DOHH2 (cell line): ENCODE measurements around the gene ANKRD40CL.

Experiments
- EZH2phosphoT487 ChIP-seq: fragments of 200-600 bp; sonication (generic); IDR thresholded peaks from 2 replicates; pipeline ENCODE4 v1.6.1; 2017; ENCODE audit warnings: borderline replicate concordance, mild to moderate bottlenecking, antibody characterized with exemption, low read length, moderate library complexity, mixed read lengths
- TF ChIP-seq, protein P1 (sequence below): fragments of 200-600 bp; sonication (generic); IDR thresholded peaks from one replicate; pipeline ENCODE4 v1.5.1; 2014; ENCODE audit warnings: antibody characterized with exemption, mild to moderate bottlenecking, low read depth, low read length; ENCODE audit not compliant: poor library complexity, severe bottlenecking

DNA sequence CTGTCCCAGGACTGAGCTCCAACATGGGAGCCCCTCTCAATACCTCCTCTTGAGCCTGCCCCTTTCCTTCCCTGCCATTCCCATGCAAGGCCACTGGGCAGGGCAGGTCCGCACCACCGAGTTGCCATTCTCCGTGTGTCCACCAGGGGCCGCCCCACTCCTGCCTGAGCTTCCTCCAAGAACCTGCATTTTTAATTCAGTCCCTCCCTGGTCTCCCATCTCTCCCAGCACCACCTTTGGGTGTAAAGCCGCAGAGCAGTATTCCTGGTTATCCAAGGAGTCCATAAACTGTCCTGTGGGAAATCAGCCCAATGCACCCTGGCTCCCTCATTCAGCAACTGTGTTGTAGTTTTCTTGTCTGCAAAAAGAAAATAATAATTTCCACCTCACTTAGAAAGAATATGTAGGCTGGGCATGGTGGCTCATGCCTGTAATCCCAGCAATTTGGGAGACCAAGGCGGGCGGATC, 15.9 kb upstream of the ANKRD40CL start:
- TF ChIP-seq EZH2phosphoT487, result no peak
- TF ChIP-seq, protein P1, sequence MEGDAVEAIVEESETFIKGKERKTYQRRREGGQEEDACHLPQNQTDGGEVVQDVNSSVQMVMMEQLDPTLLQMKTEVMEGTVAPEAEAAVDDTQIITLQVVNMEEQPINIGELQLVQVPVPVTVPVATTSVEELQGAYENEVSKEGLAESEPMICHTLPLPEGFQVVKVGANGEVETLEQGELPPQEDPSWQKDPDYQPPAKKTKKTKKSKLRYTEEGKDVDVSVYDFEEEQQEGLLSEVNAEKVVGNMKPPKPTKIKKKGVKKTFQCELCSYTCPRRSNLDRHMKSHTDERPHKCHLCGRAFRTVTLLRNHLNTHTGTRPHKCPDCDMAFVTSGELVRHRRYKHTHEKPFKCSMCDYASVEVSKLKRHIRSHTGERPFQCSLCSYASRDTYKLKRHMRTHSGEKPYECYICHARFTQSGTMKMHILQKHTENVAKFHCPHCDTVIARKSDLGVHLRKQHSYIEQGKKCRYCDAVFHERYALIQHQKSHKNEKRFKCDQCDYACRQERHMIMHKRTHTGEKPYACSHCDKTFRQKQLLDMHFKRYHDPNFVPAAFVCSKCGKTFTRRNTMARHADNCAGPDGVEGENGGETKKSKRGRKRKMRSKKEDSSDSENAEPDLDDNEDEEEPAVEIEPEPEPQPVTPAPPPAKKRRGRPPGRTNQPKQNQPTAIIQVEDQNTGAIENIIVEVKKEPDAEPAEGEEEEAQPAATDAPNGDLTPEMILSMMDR, result peak; percentile 98
